H7 (cell line): ENCODE measurements around the gene SOX5. TPM values are rescaled to one million over a fixed set of nuclear protein-coding genes. Genes with fewer than 3 reads are reported as not detected.

Experiments used
- DNase-seq: peaks from one replicate; pipeline ENCODE4 v3.0.0; 2012
- H3K27me3 ChIP-seq: 2 replicates; pipeline ENCODE4 v1.6.0; 2011; ENCODE audit warnings: mild to moderate bottlenecking, low read length; ENCODE audit not compliant: control insufficient read depth, insufficient read depth
- H3K36me3 ChIP-seq: replicated peaks from 2 replicates; pipeline ENCODE4 v1.5.1; 2011; ENCODE audit warnings: low read length; ENCODE audit not compliant: control insufficient read depth, insufficient read depth
- H3K4me3 ChIP-seq: 2 replicates; pipeline ENCODE4 v1.5.1; 2011; ENCODE audit warnings: low read depth, mild to moderate bottlenecking, control low read depth, low read length, moderate library complexity; ENCODE audit not compliant: insufficient read depth
- total RNA-seq: library from RNA; depleted of rRNA; stranded (reverse); fragments of >200 nt; shearing (Covaris generic); gene quantifications from 2 replicates; pipeline ENCODE4 v1.2.3, GENCODE V29; 2014

The SOX5 gene
- total RNA-seq, 1 experiment from 2014 or later, result 3.3 TPM

- H3K4me3 ChIP-seq, result no peak overlapping the region
- no peaks in the 10 kb centered on the region for H3K27me3 ChIP-seq
- DNase-seq, result no peak
- no peaks in the 10 kb centered on the region for H3K36me3 ChIP-seq
These were observed 367.6 kb downstream of the SOX5 start for GRCh38 chr12:23581913-23582312.

DNA sequence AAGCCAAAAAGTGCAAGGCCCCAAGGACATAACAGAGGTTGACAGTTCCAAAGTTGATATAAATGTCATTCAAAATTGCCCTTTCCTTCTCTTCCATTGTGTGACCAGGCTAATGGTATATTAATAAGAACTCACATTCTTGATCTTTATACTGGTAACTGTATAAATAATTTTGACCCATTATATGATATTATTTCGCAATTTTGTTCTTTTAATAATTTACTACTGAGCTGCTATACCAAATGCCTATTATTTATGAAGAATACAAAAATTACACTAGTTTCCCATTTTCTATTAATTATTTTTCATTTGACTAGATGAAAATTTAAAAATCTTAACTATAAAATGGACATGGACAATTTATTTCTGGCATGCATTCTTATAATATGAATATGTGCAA lies 370.2 kb downstream of the SOX5 start:
- H3K36me3 ChIP-seq, result no peaks in the 10 kb centered on the region
- H3K4me3 ChIP-seq, result no peak overlapping the region
- DNase-seq, result no peak
- no peaks in the 10 kb centered on the region for H3K27me3 ChIP-seq

DNA sequence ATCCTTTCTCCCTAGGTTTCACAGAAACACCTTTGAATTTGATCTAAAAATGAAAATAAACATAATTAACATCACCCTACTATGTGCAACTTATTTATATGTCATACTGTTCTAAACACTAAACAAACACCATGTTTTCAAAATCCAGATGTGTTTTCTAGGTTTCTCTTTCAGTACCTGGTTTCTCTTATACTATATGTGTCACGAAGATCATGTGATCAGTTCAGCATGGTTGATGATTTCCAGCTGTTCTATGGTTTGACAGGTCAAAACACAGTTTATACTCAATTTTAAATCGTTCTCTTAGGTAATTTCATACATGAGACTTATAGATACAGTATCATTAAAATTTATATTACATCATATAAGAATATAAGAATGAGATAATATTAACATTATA lies 373.1 kb downstream of the SOX5 start:
- no peak overlapping the region for H3K4me3 ChIP-seq
- DNase-seq, result no peak
- H3K36me3 ChIP-seq, result no peaks in the 10 kb centered on the region
- H3K27me3 ChIP-seq, result no peaks in the 10 kb centered on the region

DNA sequence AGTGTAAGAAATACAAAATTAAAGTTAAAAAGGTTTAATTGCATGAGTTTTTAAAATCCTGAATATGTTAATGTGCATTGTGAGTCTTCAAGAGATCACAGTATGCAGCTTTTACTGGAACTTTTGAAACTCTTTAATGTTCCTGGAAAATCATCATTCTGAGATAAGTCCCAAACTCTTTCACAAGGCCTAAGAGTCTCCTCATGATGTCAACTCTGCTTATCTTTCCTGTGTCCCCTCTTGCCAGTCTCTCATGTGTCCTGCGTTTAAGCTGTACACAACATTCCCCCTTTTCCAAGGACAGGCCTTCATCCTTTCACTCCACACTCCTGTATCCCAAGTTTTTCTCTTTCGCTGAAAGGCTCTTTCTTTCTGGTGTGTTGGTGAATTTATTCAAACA lies 380.1 kb downstream of the SOX5 start:
- Histone ChIP-seq H3K36me3 (no peaks in the 10 kb centered on the region), H3K4me3 (no peak overlapping the region), H3K27me3 (no peaks in the 10 kb centered on the region)
- DNase-seq, result no peak

GRCh38 chr12:23566133-23566532 lies 383.3 kb downstream of the SOX5 start:
- Histone ChIP-seq H3K4me3 (no peak overlapping the region), H3K36me3 (no peaks in the 10 kb centered on the region), H3K27me3 (no peaks in the 10 kb centered on the region)
- no peak for DNase-seq

DNA sequence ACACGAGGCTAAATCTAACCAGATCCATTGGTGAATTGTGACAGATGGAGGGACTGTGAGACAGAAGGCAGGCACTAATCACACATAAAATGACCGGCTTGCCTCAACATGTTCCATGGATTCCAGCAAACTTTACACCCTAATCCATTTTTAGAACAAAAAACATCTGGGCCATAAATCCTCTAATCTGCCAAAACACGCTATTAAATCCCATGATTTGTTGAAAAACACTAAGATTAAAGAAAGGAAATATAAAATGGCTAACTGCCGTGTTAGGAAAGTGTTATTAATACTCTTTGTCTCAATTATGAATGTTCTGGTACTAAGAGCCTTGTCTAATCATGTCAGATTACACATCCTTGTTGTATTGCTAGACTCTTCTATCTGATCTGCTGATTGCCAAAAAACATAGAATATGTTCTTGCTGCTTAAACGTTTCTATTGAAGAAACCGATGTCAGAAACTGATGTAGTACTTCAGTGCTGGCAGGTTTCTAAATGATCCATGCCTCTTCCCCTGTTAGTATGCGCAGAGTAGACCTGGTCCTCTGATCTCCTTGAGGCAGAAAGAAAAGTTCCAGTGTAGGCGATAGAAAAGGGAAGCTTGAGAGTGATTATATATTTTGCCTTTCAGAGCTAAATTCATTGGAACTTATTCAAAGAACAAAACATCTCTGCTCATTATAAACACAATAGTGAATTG lies 384.9 kb downstream of the SOX5 start:
- H3K4me3 ChIP-seq, result no peak overlapping the region
- DNase-seq, result no peak
- no peaks in the 10 kb centered on the region for H3K27me3 ChIP-seq
- no peaks in the 10 kb centered on the region for H3K36me3 ChIP-seq

GRCh38 chr12:23561364-23562345 lies 387.8 kb downstream of the SOX5 start:
- peak; percentile 4 for DNase-seq
- Histone ChIP-seq H3K27me3 (no peaks in the 10 kb centered on the region), H3K36me3 (no peaks in the 10 kb centered on the region), H3K4me3 (no peak overlapping the region)

DNA sequence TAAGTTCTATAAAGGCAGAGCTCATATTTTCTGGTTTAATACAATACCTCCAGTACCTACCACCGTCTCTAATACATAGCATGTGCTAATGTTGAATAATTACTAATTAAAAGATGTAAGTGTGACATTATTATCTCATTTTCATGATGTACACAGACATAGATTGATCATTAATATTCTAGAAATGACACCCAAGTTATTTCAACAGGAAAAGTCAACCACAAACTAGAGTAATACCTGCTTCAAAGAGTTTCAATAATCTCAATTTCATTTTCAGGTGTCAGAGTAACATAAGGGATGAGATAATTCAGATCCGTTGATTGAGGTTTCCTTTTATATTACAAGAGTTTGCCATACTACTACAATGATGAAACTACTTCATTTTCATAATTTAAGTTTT lies 388.9 kb downstream of the SOX5 start:
- no peaks in the 10 kb centered on the region for H3K27me3 ChIP-seq

DNA sequence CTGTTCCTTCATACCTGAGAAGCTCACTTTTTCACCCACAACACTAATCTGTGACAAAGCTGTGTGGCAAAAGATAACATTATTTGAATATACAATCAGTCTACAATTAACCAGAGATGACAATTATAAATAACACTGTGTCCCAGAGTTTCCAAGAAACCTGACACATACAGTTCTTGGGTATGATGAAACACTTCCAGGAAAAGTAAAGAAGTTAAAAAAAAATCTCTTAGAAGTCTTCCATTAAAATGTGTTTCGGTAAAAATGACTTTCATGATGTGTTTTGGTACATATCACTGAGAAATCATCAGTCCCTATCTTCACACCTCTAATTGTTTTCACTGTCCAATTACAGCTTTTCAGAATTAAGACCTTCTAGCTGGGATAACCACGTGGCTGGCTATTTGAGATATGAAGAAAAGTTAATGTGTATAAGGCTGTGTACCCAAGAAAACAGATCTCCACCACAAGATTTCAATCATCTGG lies 390.2 kb downstream of the SOX5 start:
- Histone ChIP-seq H3K36me3 (no peaks in the 10 kb centered on the region), H3K27me3 (no peaks in the 10 kb centered on the region), H3K4me3 (no peak overlapping the region)
- no peak for DNase-seq

More for the DNA sequence above, 388.9 kb downstream of the SOX5 start:
- H3K4me3 ChIP-seq, result no peak overlapping the region
- no peak for DNase-seq
- H3K36me3 ChIP-seq, result no peaks in the 10 kb centered on the region

DNA sequence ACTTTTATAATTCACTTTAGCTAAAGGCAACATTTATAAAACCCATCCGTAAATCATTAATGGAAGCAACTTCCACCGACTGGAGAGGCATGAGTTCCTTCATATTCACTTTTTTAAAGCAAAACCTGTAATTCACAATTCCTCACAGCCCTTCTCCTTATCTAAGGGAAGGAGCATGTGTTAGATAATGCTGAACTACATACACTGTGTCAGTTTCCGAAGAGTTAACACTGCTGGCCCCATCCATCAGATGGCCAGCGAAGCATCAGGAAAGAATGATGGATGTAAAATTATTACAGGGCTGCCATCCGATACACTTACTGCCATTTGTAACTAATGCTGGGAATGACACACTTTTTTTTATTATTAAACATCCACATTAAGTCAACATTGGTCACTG lies 392.8 kb downstream of the SOX5 start:
- no peaks in the 10 kb centered on the region for H3K36me3 ChIP-seq
- no peaks in the 10 kb centered on the region for H3K27me3 ChIP-seq
- no peak overlapping the region for H3K4me3 ChIP-seq
- DNase-seq, result no peak

DNA sequence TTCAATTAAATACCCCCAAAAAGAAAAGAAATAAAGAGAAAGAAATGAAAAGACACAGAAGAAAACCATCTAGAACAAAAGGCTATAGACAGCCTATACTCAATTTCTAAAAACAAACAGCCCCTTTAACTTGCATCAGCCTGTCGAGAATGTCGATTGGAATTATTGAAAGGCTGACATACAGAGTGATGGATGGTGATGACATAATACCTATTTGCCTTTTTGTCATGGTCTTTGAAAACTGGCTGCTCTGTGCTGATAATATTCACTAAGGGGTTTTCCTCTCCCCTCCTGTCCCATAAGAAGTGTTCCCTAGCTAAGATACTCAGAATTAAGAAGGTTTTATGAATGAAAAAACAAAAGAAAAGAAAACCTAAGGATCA lies 393.7 kb downstream of the SOX5 start:
- no peak for DNase-seq
- Histone ChIP-seq H3K36me3 (no peaks in the 10 kb centered on the region), H3K4me3 (no peak overlapping the region), H3K27me3 (no peaks in the 10 kb centered on the region)

DNA sequence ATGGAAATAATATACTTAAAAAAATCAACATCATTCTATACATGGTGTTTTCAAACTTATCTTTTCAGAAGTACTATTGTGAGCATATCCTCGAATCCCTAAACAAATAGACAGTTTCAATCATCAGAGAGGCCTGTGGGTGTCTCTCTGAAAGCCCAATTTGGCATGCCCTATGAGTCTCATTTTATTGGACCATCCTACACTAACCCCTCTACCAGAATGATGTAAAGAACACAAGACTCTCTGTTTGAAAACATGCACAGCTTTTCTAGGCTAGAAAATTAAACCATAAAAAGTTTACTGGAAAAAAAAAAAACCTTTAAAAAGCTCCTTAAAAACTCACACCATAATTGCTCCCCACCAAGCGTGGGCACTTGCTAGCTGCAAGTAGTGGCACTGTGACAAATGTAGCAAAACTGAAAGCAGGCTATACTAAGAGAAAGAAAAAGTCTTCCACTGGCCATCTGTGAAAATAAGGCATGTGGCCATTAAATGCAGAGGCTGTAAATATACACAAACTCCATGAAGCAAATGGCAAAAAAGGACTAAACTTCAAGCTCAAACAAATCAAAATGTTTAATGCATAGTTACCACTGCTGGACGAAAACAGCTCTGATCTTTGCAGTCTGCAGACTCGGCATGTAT lies 394.2 kb downstream of the SOX5 start:
- no peaks in the 10 kb centered on the region for H3K36me3 ChIP-seq
- DNase-seq, result no peak
- H3K27me3 ChIP-seq, result no peaks in the 10 kb centered on the region
- no peak overlapping the region for H3K4me3 ChIP-seq

- no peaks in the 10 kb centered on the region for H3K36me3 ChIP-seq
- DNase-seq, result no peak
- H3K4me3 ChIP-seq, result no peak overlapping the region
- no peaks in the 10 kb centered on the region for H3K27me3 ChIP-seq
These were observed 397.1 kb downstream of the SOX5 start for GRCh38 chr12:23552417-23552816.

DNA sequence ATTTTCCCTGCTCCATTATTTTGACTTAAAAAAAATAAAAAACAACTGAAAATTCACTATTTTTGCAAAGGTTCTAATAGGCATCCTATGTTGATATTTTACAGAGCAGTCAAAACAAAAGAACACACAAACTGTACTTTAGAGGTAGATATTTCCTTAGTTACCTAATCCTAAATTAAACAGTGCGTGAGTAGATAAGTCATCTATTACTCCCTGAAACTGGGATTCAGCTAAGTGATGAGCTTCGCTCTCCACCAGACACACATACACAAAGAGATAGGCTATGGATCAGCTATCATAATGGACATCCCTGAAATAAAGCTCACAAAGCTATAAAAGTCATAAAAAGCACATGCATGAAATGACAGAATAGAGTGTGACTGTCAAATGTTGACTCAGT lies 398.7 kb downstream of the SOX5 start:
- Histone ChIP-seq H3K4me3 (no peak overlapping the region), H3K27me3 (no peaks in the 10 kb centered on the region), H3K36me3 (no peaks in the 10 kb centered on the region)
- DNase-seq, result no peak
